ENCODE measurements around the gene NKX1-1. TPM values are rescaled to one million over a fixed set of nuclear protein-coding genes. Genes with fewer than 3 reads are reported as not detected.

Gene NKX1-1
- total RNA-seq, 1 donor: not detected

DNA sequence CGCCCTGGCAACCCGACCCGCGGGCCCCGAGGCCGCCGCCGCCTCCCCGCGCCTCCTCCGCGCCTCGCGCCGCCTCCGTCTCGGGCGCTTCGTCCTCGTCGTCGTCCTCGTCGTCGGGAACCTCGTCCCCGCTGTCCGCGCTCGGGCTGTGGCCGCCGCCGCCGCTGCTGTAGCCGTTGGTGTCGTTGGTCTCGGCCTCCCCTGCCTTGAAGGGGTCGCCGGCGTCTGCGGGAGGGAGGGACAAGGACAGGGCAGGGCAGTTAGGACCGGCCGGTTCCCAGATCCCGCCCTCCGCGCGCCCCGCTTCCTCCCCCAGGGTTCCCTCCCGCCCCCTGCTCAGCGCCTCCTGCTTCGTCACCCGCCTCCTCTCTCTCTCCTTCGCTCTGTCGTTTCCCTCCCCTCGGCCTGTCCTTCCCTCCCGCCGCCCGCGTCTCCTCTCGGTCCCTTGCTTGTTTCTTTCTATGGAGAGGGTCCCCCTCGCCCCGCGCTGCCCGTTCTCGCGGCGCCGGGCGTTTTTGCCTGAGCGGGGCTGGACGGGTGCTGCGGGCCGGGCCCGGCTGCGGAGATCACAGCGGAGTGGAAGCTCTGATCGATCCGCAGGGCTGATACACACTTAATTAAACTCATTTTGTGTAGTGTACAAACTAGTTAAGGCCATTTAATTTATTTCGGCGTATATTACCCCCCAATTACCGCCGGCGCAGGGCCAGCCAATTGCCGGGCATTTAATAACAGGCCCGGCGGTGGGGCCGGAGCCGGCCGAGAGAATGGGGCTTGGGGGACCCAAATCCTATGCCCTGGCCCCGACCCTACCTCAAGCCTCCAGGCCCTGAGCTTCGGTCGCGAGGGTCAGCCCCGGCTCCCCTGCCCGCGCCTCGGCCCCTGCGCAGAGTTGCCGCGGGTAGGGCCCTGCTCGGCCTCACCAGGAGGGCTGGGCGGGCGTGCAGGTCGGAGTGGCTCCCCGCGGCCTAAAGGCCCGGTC, 2.4 kb downstream of the NKX1-1 start:
- H3K4me3 ChIP-seq (ENCODE audit: low read depth, low read length): no peak overlapping the region
- TF ChIP-seq, protein P1, sequence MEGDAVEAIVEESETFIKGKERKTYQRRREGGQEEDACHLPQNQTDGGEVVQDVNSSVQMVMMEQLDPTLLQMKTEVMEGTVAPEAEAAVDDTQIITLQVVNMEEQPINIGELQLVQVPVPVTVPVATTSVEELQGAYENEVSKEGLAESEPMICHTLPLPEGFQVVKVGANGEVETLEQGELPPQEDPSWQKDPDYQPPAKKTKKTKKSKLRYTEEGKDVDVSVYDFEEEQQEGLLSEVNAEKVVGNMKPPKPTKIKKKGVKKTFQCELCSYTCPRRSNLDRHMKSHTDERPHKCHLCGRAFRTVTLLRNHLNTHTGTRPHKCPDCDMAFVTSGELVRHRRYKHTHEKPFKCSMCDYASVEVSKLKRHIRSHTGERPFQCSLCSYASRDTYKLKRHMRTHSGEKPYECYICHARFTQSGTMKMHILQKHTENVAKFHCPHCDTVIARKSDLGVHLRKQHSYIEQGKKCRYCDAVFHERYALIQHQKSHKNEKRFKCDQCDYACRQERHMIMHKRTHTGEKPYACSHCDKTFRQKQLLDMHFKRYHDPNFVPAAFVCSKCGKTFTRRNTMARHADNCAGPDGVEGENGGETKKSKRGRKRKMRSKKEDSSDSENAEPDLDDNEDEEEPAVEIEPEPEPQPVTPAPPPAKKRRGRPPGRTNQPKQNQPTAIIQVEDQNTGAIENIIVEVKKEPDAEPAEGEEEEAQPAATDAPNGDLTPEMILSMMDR (IDR thresholded peaks at IDR 0.05; ENCODE audit: insufficient read depth, low read depth, low read length): no peak
- no peak for DNase-seq (ENCODE audit: low read depth)

- no peak overlapping the region for H3K4me3 ChIP-seq (ENCODE audit: low read depth, low read length)
- DNase-seq (ENCODE audit: low read depth): no peak
- TF ChIP-seq, protein P1 (IDR thresholded peaks at IDR 0.05; ENCODE audit: insufficient read depth, low read depth, low read length): no peak
Measured at GRCh38 chr4:1403177-1403583, 3.1 kb downstream of the NKX1-1 start.

GRCh38 chr4:1402516-1403091, 3.6 kb downstream of the NKX1-1 start:
- H3K4me3 ChIP-seq (ENCODE audit: low read depth, low read length): no peak overlapping the region
- TF ChIP-seq, protein P1 (IDR thresholded peaks at IDR 0.05; ENCODE audit: insufficient read depth, low read depth, low read length): no peak
- DNase-seq (ENCODE audit: low read depth): no peak

DNA sequence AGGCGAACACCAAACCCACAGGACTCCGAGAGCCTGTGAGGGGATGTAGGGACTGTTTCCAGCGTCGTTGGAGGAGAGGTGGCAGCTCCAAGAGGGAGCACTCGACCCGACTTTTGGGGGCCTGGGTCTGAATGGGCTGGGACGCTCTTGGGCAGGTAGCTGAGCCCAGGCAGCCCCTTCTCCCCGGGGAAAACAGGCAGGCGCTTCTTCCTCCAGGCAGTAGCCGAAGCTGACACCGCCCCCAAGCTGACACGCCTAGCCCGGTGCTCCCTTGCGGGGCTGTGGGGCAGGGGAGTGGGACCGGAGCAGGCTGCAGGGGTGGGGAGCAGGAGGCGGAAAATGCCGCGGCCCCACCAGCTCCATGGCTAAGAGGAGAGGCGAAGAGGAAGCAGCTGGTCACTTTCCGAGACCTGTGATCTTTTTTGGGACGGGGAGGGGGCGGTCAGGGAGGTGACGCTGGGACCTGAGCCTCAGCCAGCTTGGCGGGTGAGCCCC, 4.2 kb downstream of the NKX1-1 start:
- TF ChIP-seq, protein P1 (IDR thresholded peaks at IDR 0.05; ENCODE audit: insufficient read depth, low read depth, low read length): no peak
- no peak overlapping the region for H3K4me3 ChIP-seq (ENCODE audit: low read depth, low read length)
- no peak for DNase-seq (ENCODE audit: low read depth)

GRCh38 chr4:1401409-1402020, 4.7 kb downstream of the NKX1-1 start:
- TF ChIP-seq, protein P1 (IDR thresholded peaks at IDR 0.05; ENCODE audit: insufficient read depth, low read depth, low read length): no peak
- DNase-seq (ENCODE audit: low read depth): no peak
- no peak overlapping the region for H3K4me3 ChIP-seq (ENCODE audit: low read depth, low read length)

DNA sequence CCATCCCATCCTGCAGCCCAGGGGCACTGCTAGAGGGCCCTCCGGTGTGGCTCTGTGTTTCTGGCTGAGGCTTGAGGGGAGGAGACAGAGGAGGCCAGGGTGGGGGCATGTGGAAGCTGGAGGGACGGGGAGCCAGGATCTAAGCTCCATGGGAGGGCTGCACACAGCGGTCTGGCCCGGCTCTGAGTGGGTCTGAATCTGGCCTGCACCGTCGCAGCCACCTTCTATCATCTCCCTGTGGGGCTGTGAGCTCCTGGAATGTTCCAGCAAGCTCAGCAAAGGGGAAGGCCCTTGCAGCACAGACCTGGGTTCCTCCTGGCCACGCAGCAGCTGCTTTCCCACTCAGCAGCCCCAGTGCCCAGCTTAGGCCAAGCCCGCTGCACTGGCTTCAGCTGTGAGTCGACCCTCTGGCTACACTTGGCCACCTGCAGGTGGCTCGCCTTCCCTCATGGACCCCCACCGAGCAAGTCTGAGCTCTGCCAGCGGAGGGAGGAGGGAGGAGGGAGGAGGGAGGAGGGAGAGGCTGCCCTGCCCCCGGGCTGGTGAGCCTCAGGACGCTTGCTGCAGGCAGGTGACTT, 5.3 kb downstream of the NKX1-1 start:
- DNase-seq (ENCODE audit: low read depth): no peak
- TF ChIP-seq, protein P1 (IDR thresholded peaks at IDR 0.05; ENCODE audit: insufficient read depth, low read depth, low read length): no peak

More for the DNA sequence above, 5.3 kb downstream of the NKX1-1 start:
- H3K4me3 ChIP-seq (ENCODE audit: low read depth, low read length): no peak overlapping the region
